ENCODE measurements around the gene HELB.
"Not testable (repeated sequence)": the region's sequence is repeated elsewhere in the genome, so short reads cannot be mapped to it uniquely, and the experiment has no call there.

HELB gene

DNA sequence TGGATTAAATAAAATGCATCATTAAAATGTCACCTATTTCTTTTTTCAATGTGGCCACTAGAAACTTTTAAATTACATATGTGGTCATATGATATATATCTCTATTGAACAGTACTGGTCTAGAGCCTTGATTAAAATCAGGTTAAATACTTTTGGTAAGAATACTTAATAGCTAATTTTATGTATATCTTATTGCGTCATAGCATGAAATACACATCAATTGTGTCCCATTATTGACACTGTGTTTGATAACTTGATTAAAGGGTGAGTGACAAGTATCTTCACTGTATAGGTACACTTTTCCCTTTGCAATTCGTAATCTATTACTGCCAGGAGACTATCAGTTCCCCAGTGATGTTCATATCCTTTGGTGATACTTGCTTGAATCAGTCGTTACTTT, 4.4 kb upstream of the HELB start:
- no peak overlapping the region for H3K4me3 ChIP-seq (ENCODE audit: low read length)
- TF ChIP-seq, protein P1, sequence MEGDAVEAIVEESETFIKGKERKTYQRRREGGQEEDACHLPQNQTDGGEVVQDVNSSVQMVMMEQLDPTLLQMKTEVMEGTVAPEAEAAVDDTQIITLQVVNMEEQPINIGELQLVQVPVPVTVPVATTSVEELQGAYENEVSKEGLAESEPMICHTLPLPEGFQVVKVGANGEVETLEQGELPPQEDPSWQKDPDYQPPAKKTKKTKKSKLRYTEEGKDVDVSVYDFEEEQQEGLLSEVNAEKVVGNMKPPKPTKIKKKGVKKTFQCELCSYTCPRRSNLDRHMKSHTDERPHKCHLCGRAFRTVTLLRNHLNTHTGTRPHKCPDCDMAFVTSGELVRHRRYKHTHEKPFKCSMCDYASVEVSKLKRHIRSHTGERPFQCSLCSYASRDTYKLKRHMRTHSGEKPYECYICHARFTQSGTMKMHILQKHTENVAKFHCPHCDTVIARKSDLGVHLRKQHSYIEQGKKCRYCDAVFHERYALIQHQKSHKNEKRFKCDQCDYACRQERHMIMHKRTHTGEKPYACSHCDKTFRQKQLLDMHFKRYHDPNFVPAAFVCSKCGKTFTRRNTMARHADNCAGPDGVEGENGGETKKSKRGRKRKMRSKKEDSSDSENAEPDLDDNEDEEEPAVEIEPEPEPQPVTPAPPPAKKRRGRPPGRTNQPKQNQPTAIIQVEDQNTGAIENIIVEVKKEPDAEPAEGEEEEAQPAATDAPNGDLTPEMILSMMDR (conservative IDR thresholded peaks at IDR 0.05; ENCODE audit: low read depth, low read length), result no peak
- DNase-seq (ENCODE audit: low read depth), result no peak

DNA sequence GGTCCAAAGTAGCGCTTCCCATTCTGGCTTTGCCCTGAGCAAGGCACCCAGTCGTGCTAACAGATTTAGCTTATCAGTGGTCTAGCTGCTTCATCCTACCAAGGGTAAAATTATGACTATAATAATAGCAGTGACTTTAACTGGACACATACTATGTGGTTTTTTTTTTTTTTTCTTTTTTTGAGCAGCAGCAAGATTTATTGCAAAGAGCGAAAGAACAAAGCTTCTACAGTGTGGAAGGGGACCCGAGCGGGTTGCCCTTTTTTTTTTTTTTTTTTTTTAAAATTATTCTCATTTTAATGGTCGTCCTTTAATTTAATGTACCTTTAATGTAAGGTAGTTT, 505 bp downstream of the HELB start:
- no peak for DNase-seq (ENCODE audit: low read depth)
- peak overlapping the region; percentile 77 for H3K4me3 ChIP-seq (ENCODE audit: low read length)
- TF ChIP-seq, protein P1 (conservative IDR thresholded peaks at IDR 0.05; ENCODE audit: low read depth, low read length), result no peak

DNA sequence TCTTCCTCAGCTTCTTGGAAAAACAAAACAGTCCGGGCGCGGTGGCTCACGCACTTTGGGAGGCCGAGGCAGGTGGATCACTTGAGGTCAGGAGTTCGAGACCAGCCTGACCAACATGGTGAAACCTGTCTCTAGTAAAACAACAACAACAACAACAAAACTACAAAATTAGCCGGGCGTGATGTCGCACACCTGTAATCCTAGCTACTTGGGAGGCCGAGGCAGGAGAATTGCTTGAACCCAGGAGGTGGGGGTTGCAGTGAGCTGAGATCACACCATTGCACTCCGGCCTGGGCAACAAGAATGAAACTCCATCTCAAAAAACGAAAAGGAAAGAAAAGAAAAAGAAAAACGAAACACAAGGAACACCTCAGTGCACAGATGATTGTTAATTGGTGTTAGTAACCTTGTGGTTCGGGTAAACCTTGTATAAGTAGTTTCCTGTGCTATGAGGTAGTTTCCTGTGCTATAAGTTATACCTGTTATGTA, 1.1 kb downstream of the HELB start:
- DNase-seq (ENCODE audit: low read depth); H3K4me3 ChIP-seq (ENCODE audit: low read length): not testable (repeated sequence)

DNA sequence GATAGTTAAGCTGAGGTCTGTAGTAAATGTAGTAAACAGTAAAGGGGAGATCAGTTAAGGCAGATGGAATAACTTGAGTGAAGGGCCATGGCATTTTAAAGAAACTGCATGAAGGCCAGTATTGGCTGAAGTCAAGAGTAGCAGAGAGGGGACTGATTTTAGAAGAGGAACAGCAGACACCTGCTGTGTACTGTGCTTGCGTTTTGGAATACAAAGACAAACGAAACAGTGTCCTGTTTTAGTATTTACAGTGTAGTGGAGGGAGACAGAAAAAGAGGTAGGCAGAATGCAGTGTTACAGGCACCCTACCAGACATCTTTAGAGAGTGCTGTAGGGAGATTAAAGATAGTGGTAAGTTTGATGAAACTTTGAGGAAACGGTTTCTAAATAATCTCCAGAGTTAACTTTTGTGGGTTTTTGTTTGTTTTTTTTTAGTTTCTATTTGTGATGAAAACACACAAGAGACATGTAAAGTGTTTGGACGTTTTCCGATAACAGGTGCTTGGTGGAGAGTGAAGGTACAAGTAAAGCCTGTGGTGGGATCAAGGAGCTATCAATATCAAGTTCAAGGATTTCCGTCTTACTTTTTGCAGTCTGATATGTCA, 2.1 kb downstream of the HELB start:
- no peak overlapping the region for H3K4me3 ChIP-seq (ENCODE audit: low read length)
- no peak for DNase-seq (ENCODE audit: low read depth)
- TF ChIP-seq, protein P1 (conservative IDR thresholded peaks at IDR 0.05; ENCODE audit: low read depth, low read length), result no peak

DNA sequence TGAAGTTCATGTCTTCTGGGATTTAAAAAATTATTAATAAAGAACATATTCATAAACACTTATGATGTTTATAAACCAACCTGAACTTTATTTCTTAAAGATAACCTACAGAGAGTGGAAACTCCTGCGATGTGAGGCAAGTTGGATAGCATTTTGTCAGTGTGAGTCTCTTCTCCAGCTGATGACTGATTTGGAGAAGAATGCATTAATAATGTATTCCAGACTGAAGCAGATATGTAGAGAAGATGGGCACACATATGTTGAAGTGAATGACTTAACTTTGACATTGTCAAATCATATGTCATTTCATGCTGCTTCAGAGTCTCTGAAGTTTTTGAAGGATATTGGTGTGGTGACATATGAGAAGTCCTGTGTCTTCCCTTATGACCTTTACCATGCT, 7.3 kb downstream of the HELB start:
- TF ChIP-seq, protein P1 (conservative IDR thresholded peaks at IDR 0.05; ENCODE audit: low read depth, low read length), result no peak
- DNase-seq (ENCODE audit: low read depth), result no peak

DNA sequence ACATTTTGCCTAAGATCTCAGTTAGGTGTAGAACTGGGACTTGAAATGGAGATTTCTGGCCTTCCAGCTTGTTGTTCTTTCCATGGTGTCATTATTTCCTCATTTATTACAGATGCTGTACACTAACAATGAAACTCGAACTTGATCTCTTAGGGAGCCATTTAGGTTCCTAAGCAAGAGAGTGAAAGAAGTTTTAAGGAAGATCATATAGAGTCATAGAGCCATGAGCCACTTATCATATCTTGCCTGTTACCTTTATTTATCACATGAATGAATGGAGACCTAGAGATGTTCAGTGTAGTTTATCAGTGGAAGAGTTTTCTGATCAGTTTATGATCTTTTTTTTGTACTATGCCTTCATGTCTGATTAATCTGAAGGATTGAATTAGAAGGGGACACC, 9.9 kb downstream of the HELB start:
- no peak for DNase-seq (ENCODE audit: low read depth)
- H3K4me3 ChIP-seq (ENCODE audit: low read length), result no peak overlapping the region
- TF ChIP-seq, protein P1 (conservative IDR thresholded peaks at IDR 0.05; ENCODE audit: low read depth, low read length), result no peak

More for the DNA sequence above, 7.3 kb downstream of the HELB start:
- no peak overlapping the region for H3K4me3 ChIP-seq (ENCODE audit: low read length)

DNA sequence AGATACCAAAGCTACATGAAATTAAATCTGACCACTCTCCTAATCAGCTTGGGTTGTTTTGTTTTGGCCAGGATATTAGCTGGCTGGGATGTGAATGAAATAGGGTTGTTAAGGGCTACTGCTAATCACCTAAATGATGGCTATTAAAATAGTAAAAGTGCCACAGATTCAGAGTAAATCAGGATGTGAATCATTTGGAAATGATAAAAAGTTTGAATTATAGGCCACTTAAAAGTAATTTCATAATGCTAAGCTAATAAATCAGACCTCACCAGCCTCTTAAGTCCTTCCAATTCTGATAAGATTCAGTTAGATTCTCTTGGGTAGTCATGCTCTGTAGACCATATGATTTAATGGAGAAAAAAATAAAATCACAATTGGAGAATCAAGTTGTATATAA, 12.0 kb downstream of the HELB start:
- no peak overlapping the region for H3K4me3 ChIP-seq (ENCODE audit: low read length)
- TF ChIP-seq, protein P1 (conservative IDR thresholded peaks at IDR 0.05; ENCODE audit: low read depth, low read length), result no peak
- no peak for DNase-seq (ENCODE audit: low read depth)
